Pancreas (tissue), 10 donors: ENCODE measurements around the gene NLRP1. TPM values are rescaled to one million over a fixed set of nuclear protein-coding genes. Genes with fewer than 3 reads are reported as not detected.

Experiments used
- ATAC-seq, 4 donors: fragments of 200-7000 bp; cut with Tn5 transposase; one replicate each; pipeline versions ENCODE4 v1.8.0 to v1.9.1; 2020; ENCODE audit warnings: mild to moderate bottlenecking in 4 of 4, moderate library complexity in 4 of 4
- DNase-seq, 6 donors: peaks; one replicate each; pipeline ENCODE4 v3.0.0-alpha.2; 2020
- FAIRE-seq: peaks from 2 replicates; lab custom pipeline; 2012; peaks lifted over from hg19 to GRCh38; lab: Jason Lieb, UNC
- H3K27ac ChIP-seq, 4 donors: fragments of 200-600 bp; sonication (generic); 1 replicate in 3 of 4; 2 replicates in 1 of 4; pipeline versions ENCODE4 v1.5.0 to v1.8.0; 2020
- H3K27me3 ChIP-seq, 4 donors: fragments of 200-600 bp; one replicate each; pipeline ENCODE4 v1.8.0; 2021
- H3K36me3 ChIP-seq, 3 donors: fragments of 200-600 bp; sonication (generic) in 1 of 3; one replicate each; pipeline versions ENCODE4 v1.5.0 to v1.8.0; 2020 to 2021
- H3K4me1 ChIP-seq, 3 donors: fragments of 200-600 bp; one replicate each; pipeline ENCODE4 v1.8.0; 2021
- H3K4me3 ChIP-seq, 4 donors: fragments of 200-600 bp; sonication (generic) in 2 of 4; one replicate each; pipeline versions ENCODE4 v1.5.0 to v1.8.0; 2020 to 2021
- H3K9me3 ChIP-seq, 4 donors: fragments of 200-600 bp; one replicate each; pipeline ENCODE4 v1.8.0; 2021
- WGBS, 2 donors: extraction: QIAGEN DNeasy Blood & Tissue Kit; methylation state at CpG; one replicate each; pipeline ENCODE4 v1.1.7; 2013; 5-methylcytosine and 5-hydroxymethylcytosine counted together
- intact Hi-C, 3 donors: fragments of 100-400 bp; cut with DNase I; formaldehyde crosslinking; loops; one replicate each; pipeline versions ENCODE4 v1.11.1 to v1.14.2; 2022
- polyA plus RNA-seq, 2 donors: library from polyadenylated mRNA; stranded (reverse); fragments of 200-250 nt; gene quantifications; one replicate each; pipeline ENCODE4 v1.2.3, GENCODE V29; 2013
- total RNA-seq, 6 donors: library from RNA; stranded (reverse); fragmentation: NEBNext Ultra II Directional in 4 of 6; extraction: Animal tissue kit (Norgen Biotek cat#: 25700) in 4 of 6; gene quantifications; one replicate each; pipeline versions ENCODE4 v1.2.1 to v1.2.4, GENCODE V29; 2021 to 2023
- TF ChIP-seq, protein P1 (sequence below), 4 donors: fragments of 200-600 bp; sonication (generic) in 3 of 4; IDR thresholded peaks; one replicate each; pipeline versions ENCODE4 v1.5.0 to v1.8.0; 2021; ENCODE audit warnings: antibody characterized with exemption in 4 of 4
- donor health status: healthy with polysubstance abuse.
- donor health status: DM: no; HTN: no; CAD: no; lungs with moderate emphysema.
- donor health status: DM: no; HTN: no; CAD: no.
- donor health status: control.
- donor health status: control.
- donor health status: Bipolar disorder and iron deficiency.
- donor health status: DM: yes; HTN: yes; CAD: no.
- donor health status: DM: no; HTN: no; CAD: no.
- donor health status: DM: no; HTN: no; CAD: no.
- donor health status: DM: yes; HTN: yes; CAD: no.

The NLRP1 gene
- total and polyA plus RNA-seq, 8 donors = 2.0 to 83.2 (median 11.1) TPM

DNA sequence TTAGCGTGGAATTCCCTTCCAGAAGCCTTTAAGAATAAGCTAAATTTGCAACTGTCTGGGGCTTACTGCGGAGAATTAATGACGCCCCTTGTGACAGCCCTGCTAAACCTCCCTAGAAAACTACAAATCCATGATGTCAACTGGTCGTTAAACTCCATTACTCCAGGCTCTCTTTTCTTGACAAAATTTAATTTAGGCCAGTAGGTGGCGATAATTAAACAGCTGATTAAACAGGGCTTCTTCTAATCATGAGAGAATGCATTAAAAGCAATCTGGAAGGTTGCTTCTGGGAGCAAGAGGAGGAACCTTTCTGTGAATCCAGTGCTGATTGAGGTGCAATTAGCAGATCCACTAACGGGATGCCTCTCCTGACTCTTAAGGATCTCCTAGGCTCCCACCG lies 8.1 kb upstream of the NLRP1 start:
- Histone ChIP-seq H3K9me3 (no peaks in the 10 kb centered on the region), H3K36me3 (no peaks in the 10 kb centered on the region), H3K4me1 (no peaks in the 10 kb centered on the region), H3K27me3 (peaks cover 0 to 4% (median 0%) of the 10 kb centered on the region in 4 donors), H3K27ac (no peak overlapping the region), H3K4me3 (no peak overlapping the region)
- intact Hi-C loops = no loop called here
- no peak for DNase-seq
- TF ChIP-seq, protein P1, sequence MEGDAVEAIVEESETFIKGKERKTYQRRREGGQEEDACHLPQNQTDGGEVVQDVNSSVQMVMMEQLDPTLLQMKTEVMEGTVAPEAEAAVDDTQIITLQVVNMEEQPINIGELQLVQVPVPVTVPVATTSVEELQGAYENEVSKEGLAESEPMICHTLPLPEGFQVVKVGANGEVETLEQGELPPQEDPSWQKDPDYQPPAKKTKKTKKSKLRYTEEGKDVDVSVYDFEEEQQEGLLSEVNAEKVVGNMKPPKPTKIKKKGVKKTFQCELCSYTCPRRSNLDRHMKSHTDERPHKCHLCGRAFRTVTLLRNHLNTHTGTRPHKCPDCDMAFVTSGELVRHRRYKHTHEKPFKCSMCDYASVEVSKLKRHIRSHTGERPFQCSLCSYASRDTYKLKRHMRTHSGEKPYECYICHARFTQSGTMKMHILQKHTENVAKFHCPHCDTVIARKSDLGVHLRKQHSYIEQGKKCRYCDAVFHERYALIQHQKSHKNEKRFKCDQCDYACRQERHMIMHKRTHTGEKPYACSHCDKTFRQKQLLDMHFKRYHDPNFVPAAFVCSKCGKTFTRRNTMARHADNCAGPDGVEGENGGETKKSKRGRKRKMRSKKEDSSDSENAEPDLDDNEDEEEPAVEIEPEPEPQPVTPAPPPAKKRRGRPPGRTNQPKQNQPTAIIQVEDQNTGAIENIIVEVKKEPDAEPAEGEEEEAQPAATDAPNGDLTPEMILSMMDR (IDR thresholded peaks at IDR 0.05) = peak; percentile 17 to 46 (median 32)
- no peak for FAIRE-seq
- ATAC-seq = peak in 3 of 4 donors; percentile 53 to 68 (median 67)
- WGBS, 2 donors = 9 to 12% methylated on average over 7 of the region's 7 CpGs

DNA sequence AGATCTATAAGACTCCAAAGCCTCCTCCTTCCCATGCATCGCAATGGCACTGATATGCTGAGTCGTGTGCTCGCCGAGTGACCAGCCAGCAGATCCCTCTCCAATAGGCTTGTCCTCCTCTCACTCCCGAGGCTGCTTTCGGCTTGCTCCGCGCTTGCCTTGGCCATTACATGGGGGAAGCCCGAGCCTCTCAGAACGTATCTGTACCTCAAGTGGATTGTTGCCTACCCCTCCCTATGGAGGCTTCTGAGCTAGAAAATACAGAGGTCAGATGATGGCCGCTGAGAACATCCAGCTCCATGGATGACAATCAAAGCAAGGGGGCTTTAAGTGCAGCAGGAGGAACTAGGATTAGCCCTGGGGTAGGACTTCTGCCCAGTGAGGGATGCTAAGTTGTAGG lies 7.7 kb upstream of the NLRP1 start:
- no peaks in the 10 kb centered on the region for H3K36me3 ChIP-seq
- intact Hi-C loops = no loop called here
- FAIRE-seq = no peak

DNA sequence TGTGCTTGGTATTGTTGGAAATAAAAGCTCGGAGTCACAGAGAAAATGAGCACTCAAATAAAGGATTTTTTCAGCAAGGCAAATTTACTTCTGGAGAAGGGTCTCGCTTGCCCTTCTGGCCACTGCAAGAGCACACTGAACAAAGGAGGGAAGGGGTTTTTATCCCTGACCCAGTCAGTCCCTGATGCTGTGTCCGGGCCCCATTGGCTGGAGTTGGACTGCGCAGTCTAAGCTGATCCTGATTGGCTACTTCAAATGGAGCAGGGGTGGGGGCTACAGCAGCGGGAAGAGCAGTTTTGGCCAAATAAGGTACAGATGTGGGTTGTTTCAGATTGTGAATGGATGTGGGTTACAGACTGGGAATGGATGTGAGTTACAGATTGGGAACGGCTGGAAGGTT lies 4.3 kb upstream of the NLRP1 start:
- H3K27me3 ChIP-seq = peaks cover 0 to 4% (median 0%) of the 10 kb centered on the region in 4 donors
- FAIRE-seq (no peak), ATAC-seq (no peak), DNase-seq (no peak)
- intact Hi-C loops = loop anchor here (2.0 to 10.0 kb wide), 3 partner anchors 834 to 836 kb away; no protein-coding TSS in a partner anchor
- TF ChIP-seq, protein P1 (IDR thresholded peaks at IDR 0.05) = no peak
- H3K9me3 ChIP-seq = no peaks in the 10 kb centered on the region
- WGBS, 2 donors = 63 to 70% methylated on average over 6 of the region's 6 CpGs
- H3K4me1 ChIP-seq = no peaks in the 10 kb centered on the region
- H3K4me3 ChIP-seq = no peak overlapping the region
- H3K27ac ChIP-seq = no peak overlapping the region
- H3K36me3 ChIP-seq = no peaks in the 10 kb centered on the region

More for the DNA sequence above, 7.7 kb upstream of the NLRP1 start:
- DNase-seq (no peak), ATAC-seq (no peak)
- no peaks in the 10 kb centered on the region for H3K9me3 ChIP-seq
- WGBS, 2 donors = 45 to 50% methylated on average over 11 of the region's 11 CpGs
- H3K4me3 ChIP-seq = no peak overlapping the region
- TF ChIP-seq, protein P1 (IDR thresholded peaks at IDR 0.05) = no peak
- H3K27me3 ChIP-seq = peaks cover 0 to 4% (median 0%) of the 10 kb centered on the region in 4 donors
- no peak overlapping the region for H3K27ac ChIP-seq
- no peaks in the 10 kb centered on the region for H3K4me1 ChIP-seq

DNA sequence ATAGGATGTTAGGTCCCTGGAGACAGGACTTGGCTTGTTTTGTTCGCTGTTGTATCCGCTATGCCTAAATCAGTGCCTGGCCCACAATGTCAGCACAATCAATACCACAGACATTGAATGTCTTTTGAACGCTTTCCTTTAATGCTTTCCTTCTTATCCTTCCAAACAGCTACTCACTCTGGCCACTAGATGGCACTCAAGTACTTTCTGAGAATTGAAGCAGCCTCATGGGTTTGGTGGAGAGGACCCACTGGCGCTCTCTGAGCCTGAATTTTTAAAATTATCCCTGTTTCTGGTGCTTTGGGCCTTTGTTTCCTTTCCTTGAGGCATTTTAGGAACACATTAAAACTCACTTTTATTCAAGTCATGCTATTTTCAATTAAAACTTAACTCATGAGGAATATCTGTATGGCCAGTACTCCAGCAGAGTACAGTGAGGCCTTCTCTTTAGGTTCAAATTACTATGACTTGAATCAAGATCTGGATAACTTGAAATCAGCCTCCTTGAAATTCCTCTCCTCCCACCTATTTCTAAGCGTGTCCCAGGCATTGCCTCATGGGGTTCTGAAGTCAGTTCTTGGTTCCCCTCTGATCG lies 3.2 kb upstream of the NLRP1 start:
- H3K4me3 ChIP-seq = no peak overlapping the region
- WGBS, 2 donors = 26 to 31% methylated on average over 6 of the region's 6 CpGs
- FAIRE-seq (no peak), DNase-seq (peak in 2 of 6 donors; percentile 13 to 37), ATAC-seq (peak; percentile 66 to 79 (median 68))
- H3K36me3 ChIP-seq = no peaks in the 10 kb centered on the region
- H3K4me1 ChIP-seq = no peaks in the 10 kb centered on the region
- H3K27me3 ChIP-seq = peaks cover 0 to 4% (median 0%) of the 10 kb centered on the region in 4 donors
- H3K9me3 ChIP-seq = no peaks in the 10 kb centered on the region
- no peak overlapping the region for H3K27ac ChIP-seq
- TF ChIP-seq, protein P1 (IDR thresholded peaks at IDR 0.05) = peak; percentile 75 to 93 (median 84)
- intact Hi-C loops = loop anchor here (2.0 to 10.0 kb wide), 3 partner anchors 835 to 837 kb away; no protein-coding TSS in a partner anchor
